ENCODE data around the gene SYT13. TPM values are rescaled to one million over a fixed set of nuclear protein-coding genes. Genes with fewer than 3 reads are reported as not detected.

Gene SYT13
- total and polyA plus RNA-seq, 10 of the 15 experiments (the other 5 are each of a cell fraction or from before 2014, with no cell fraction given), result not detected

DNA sequence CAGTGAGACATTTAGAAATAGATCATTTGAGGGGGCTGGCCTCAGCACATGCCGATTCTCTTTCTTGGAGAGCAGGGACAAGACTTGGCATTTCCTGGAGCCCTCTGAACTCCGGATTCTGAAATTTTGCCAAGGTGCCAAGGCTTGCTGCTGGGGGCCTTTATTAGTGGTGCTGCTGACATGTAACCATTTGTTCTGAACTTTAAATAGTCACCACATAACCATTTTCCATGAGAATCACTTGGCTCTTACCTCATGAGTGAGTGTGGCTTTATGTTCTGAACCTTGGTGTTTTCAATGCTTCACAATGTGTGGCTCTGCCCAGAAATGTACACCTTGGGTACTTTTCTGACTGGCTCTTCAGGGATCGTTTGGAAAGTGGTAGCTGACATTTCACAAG, 33.3 kb downstream of the SYT13 start (continued):
- TF ChIP-seq, protein P1, sequence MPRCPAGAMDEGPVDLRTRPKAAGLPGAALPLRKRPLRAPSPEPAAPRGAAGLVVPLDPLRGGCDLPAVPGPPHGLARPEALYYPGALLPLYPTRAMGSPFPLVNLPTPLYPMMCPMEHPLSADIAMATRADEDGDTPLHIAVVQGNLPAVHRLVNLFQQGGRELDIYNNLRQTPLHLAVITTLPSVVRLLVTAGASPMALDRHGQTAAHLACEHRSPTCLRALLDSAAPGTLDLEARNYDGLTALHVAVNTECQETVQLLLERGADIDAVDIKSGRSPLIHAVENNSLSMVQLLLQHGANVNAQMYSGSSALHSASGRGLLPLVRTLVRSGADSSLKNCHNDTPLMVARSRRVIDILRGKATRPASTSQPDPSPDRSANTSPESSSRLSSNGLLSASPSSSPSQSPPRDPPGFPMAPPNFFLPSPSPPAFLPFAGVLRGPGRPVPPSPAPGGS (IDR thresholded peaks at IDR 0.05; ENCODE audit: borderline replicate concordance, insufficient read depth, low read depth, low read length, poor library complexity, severe bottlenecking), result no peak
- TF ChIP-seq ETV6 (conservative IDR thresholded peaks at IDR 0.05 in 1 of 2, IDR thresholded peaks at IDR 0.05 in 1 of 2; ENCODE audit: borderline replicate concordance in 1 of 2, low read depth in 1 of 2) (no peak), CHD1 (IDR thresholded peaks at IDR 0.05; ENCODE audit: low read depth, low read length) (no peak), KDM1A (IDR thresholded peaks at IDR 0.05; ENCODE audit: borderline replicate concordance) (no peak)
- TF ChIP-seq, protein P2, sequence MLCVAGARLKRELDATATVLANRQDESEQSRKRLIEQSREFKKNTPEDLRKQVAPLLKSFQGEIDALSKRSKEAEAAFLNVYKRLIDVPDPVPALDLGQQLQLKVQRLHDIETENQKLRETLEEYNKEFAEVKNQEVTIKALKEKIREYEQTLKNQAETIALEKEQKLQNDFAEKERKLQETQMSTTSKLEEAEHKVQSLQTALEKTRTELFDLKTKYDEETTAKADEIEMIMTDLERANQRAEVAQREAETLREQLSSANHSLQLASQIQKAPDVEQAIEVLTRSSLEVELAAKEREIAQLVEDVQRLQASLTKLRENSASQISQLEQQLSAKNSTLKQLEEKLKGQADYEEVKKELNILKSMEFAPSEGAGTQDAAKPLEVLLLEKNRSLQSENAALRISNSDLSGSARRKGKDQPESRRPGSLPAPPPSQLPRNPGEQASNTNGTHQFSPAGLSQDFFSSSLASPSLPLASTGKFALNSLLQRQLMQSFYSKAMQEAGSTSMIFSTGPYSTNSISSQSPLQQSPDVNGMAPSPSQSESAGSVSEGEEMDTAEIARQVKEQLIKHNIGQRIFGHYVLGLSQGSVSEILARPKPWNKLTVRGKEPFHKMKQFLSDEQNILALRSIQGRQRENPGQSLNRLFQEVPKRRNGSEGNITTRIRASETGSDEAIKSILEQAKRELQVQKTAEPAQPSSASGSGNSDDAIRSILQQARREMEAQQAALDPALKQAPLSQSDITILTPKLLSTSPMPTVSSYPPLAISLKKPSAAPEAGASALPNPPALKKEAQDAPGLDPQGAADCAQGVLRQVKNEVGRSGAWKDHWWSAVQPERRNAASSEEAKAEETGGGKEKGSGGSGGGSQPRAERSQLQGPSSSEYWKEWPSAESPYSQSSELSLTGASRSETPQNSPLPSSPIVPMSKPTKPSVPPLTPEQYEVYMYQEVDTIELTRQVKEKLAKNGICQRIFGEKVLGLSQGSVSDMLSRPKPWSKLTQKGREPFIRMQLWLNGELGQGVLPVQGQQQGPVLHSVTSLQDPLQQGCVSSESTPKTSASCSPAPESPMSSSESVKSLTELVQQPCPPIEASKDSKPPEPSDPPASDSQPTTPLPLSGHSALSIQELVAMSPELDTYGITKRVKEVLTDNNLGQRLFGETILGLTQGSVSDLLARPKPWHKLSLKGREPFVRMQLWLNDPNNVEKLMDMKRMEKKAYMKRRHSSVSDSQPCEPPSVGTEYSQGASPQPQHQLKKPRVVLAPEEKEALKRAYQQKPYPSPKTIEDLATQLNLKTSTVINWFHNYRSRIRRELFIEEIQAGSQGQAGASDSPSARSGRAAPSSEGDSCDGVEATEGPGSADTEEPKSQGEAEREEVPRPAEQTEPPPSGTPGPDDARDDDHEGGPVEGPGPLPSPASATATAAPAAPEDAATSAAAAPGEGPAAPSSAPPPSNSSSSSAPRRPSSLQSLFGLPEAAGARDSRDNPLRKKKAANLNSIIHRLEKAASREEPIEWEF (IDR thresholded peaks at IDR 0.05; ENCODE audit: insufficient replicate concordance, low read depth, low read length), result no peak

Data from GM12878 (cell line).